A549 treated with Hydrocortisone at 1 μM for 4 hours (cell line): ENCODE measurements around the gene CLIC1. TPM values are rescaled to one million over a fixed set of nuclear protein-coding genes. Genes with fewer than 3 reads are reported as not detected.

ENCODE experiments used
- total RNA-seq: library from RNA; stranded (reverse); fragments of 200-300 nt; extraction: Qiagen RNA extraction; gene quantifications from 5 replicates; pipeline ENCODE4 v1.2.3, GENCODE V29; 2022

Gene CLIC1
- 475 to 491 TPM (median 481 TPM) in 5 replicates for total RNA-seq

DNA sequence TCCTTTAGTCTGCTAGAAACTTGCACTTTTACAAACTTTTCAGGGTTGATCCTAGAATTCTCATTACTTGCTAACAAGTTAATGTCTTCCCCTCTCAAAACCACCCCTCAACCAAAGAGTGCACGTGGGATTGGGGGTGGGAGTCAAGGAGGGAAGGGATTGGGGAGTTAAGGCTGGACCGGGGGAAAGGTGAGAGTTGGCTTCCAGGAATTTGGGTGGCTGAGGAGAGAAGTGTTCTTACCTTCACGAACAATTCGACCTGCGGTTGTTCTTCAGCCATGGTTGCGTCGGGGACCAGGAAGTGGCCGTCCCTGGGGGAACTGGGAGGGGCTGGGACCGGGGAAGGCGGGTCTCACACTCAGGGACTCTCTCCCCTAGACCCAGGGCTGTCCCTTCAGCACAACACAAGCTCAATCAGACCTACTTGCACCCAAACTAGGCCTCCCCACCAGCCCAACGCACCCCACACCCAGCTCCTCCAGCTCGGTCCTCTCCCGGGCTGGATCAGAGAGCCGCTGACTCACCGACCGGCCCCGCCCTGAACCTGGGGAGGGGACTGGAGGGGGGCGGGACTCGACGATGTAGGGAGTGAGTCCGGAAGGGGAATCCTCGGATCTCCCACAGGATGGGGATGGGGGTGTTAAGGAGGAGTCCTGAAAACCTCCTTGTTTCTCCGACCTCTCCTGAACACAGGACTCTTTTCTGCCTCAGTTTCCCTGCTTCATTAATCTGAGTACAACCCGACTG lies at the start of gene CLIC1:
Gene CLIC1, minus strand, starts transcription at position 510 of the 747 bp plus-strand sequence. Its CDS starts 230 bp downstream, at position 280.

DNA sequence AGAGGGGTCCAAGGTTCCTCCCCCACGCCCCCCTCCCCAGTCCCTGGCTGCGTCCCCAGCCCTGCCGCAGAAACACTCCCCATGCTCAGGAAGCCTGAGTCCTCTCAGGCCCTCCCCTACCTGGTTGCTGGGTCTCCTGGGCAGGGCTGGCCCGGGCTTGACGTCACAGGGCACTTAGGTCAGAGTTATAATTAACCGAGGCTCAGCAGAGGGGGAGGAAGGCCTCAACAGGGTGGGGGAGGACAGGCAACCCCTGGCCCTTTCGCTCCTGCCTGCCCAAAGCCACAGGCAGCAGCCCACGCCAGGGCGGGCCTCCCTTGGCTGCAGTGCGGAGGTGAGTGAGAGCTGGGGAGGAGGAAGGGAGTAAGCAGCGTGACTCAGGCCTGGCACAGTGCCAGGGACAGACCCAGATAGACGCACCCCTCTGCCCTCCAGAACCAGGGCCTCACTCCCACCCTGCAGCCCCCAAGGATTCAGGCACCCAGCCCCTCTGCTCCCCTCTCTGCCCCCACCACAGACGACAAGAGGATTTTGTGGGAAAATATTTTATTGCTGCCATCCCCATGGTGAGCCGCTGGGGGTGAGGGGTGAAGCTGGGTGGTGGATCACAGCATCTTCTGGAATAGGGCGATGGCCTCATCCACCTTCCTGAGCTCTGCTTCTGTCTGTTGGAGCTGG lies 40.8 kb upstream of the CLIC1 start, which contains the start of gene VWA7:
Gene VWA7, minus strand, starts transcription at position 340 of the 678 bp plus-strand sequence. CDS start 549 bp downstream, outside the sequence.

DNA sequence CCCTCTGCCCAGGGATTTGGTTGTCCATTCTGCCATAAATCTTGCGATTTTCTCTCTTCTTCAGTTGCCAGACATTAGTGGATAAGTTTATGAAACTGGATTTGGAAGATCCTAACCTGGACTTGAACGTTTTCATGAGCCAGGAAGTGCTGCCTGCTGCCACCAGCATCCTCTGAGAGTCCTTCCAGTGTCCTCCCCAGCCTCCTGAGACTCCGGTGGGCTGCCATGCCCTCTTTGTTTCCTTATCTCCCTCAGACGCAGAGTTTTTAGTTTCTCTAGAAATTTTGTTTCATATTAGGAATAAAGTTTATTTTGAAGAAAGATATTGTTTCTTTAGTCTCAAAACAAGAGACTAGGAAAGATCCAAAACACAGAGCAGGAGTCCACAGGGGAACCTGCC lies 26.0 kb upstream of the CLIC1 start, which contains the start of gene SAPCD1:
Gene SAPCD1, plus strand, starts transcription at position 301 of the 400 bp plus-strand sequence. CDS start 399 bp downstream, outside the sequence.

DNA sequence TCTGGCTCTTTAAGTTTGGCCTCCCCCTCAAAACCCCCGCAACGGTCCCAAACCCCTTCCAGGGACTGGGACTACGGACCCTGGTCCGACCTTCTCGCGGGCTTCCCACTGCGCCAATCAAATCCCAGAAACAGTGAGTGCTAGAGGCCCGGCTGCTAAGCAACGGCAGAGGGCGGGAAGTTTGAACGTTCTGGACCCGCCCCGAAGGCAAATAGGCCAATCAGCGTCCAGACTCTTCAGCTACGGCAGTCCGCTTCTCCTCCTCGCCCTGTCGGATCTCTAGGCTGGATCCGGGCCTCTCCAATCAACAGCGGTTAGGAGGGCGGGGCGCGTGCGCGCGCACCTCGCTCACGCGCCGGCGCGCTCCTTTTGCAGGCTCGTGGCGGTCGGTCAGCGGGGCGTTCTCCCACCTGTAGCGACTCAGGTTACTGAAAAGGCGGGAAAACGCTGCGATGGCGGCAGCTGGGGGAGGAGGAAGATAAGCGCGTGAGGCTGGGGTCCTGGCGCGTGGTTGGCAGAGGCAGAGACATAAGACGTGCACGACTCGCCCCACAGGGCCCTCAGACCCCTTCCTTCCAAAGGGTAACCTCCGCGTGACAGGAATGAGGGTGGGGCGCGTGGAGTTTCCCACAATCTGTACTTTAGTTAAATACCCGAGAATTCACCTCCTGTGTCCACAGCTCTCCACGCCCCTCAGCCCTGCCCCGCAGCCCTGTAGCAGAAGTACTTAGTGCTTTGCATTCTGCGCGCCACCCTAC lies 3.5 kb upstream of the CLIC1 start, which contains the start of gene MSH5:
Gene MSH5, plus strand, starts transcription at position 367 of the 758 bp plus-strand sequence. CDS start 462 bp downstream, outside the sequence.

DNA sequence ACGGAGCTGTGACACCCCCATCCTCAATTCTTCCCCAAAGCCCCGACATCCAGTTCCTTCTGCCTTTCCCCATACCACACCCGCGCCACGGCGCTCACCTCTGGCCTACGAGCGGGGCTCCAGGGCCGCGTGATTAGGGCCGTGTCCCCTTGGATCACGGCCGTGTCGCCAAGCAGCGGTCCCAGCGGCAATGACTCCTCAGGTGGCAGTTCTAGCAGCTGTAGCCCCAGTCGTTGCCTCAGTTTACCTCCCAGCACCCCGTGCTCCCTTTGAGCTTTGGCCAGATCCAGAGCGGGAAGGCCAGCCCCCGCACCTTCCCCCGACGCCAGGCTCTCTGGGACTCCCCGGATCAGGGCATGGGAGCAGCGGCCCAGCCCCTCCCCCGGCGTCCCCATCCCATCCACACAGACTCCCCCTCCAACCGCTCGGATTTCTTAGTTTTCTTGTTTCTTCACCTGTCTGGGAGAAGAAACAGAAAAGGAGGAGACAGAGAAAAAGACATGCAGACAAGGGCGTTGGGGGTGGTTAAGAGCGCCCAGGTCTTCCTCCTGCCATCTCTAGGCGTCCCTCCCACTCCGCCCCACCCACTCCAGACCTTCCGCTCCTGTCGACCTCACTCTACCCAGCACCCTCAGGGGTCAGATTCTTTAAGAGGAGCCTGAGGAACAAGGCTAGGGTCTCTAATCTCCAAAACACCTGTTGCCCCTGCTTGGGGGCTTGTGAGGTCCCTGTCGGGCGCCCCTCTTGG lies 7.4 kb downstream of the CLIC1 start, which contains the start of gene DDAH2:
Gene DDAH2, minus strand, starts transcription at position 533 of the 748 bp plus-strand sequence. Its CDS starts 138 bp downstream, at position 395.

DNA sequence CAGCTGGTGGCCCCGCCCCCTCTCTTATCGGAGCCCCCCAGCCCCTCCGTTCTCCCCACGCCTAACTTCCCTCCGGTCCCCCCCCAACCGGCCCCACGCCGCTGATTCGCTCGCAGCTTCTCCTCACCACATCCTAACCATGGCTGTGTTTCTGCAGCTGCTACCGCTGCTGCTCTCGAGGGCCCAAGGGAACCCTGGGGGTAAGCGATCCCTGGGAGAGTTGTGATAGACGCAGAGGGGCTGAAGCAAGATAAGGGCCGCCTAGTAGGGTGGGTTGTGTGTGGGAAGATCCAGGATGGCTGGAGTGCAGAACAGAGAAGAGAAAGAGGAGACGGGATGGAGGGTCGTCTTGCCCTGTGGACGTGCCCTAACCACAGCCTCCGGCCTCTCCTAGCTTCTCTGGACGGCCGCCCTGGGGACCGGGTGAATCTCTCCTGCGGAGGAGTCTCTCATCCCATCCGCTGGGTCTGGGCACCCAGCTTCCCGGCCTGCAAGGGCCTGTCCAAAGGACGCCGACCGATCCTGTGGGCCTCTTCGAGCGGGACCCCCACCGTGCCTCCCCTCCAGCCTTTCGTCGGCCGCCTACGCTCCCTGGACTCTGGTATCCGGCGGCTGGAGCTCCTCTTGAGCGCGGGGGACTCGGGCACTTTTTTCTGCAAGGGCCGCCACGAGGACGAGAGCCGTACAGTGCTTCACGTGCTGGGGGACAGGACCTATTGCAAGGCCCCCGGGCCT lies 12.9 kb downstream of the CLIC1 start, which contains the start of gene MPIG6B:
Gene MPIG6B, plus strand, starts transcription at position 129 of the 735 bp plus-strand sequence. Its CDS starts 11 bp downstream, at position 140.

DNA sequence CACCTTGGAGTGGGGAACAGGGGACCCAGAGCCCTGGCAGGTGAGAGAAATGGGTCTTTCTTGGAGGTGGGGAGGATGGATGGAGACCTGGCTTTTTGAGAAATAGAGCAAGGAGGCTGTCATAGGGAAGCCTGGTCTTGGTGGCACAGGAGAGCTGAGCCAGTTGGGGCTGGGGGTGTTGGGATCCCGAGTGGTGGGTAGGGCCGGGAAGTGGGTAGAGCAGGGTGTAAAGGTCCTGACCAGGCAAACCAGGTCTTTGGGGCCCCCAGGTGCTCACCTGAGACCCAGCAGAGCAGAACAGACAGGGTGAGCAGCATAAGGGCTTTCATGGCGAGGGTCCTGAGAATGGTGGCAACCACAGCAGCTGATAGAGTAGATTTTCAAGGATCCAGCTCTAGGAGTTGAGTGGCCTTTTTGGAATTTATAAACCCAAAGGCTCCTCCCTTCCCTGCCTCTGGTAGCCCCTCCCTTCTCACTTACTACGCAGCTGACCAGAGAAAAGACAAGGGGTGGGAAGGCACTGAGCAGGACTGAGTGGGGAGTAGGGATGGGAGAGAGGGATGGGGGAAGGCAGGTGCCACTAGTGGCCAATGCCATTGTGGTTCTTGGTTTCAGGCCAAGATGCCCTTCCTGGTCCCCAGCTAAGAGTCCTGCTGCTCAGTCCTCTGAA lies 14.8 kb downstream of the CLIC1 start, which contains the start of gene LY6G6C:
Gene LY6G6C, minus strand, starts transcription at position 396 of the 670 bp plus-strand sequence. Its CDS starts 67 bp downstream, at position 329.

DNA sequence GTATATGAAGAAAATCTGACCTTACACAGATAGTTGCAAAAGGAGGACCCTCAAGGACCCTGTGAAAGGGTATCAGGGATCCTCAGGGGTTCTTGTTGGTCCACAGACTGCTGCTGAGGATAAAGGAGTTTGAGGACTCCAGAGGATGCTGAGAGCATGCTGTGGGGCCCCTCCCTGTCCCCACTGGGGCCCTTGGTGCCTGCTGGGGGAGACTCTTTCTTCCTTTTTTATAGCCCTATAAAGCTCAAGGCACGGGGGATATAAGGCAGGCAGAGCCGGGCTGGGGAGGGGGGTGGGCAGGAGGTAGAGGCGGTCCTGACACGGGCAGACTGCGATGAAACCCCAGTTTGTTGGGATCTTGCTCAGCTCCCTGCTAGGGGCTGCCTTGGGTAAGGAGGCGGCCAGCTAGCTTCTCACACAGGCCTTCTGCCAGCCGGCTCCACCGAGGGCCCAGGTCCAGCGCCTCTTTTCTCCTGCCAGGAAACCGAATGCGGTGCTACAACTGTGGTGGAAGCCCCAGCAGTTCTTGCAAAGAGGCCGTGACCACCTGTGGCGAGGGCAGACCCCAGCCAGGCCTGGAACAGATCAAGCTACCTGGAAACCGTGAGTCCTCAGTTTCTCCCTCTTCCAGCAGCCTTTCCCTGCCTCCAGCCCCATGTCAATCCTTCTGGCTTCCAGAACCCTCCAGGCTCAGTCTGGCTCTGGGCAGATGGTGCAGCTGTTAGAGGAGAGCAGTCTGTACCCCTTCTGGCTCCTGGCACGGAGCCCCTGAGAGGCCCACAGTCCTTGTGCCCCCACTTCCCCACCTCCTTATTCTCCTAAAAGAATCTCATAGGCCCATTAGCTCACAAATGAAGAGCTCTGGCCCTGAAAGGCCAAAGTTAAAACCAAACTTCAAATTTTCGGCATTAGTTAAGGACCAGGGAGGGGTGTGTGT lies 21.0 kb downstream of the CLIC1 start, which contains the start of gene LY6G6D:
Gene LY6G6D, plus strand, starts transcription at position 327 of the 937 bp plus-strand sequence. Its CDS starts 8 bp downstream, at position 335.

DNA sequence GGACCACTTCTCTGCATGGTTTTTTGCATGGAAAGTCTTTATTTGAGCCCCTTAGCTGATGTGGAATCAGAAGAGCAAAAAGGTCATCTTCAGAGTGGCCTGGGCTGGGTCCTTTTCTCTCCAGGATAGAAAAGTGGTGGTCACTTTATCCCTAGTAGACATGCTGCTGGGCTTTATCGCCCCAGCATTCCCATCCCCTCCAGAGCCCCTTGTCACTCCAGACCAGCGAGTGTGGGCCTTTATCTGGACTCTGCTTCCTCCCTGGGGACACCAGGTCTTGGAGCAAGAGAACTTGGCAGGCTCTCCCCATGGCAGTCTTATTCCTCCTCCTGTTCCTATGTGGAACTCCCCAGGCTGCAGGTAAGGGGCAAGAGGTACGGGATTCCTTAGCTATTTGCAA lies 29.7 kb downstream of the CLIC1 start, which contains the start of gene LY6G6F:
Gene LY6G6F, plus strand, starts transcription at position 268 of the 400 bp plus-strand sequence. Its CDS starts 41 bp downstream, at position 309.

DNA sequence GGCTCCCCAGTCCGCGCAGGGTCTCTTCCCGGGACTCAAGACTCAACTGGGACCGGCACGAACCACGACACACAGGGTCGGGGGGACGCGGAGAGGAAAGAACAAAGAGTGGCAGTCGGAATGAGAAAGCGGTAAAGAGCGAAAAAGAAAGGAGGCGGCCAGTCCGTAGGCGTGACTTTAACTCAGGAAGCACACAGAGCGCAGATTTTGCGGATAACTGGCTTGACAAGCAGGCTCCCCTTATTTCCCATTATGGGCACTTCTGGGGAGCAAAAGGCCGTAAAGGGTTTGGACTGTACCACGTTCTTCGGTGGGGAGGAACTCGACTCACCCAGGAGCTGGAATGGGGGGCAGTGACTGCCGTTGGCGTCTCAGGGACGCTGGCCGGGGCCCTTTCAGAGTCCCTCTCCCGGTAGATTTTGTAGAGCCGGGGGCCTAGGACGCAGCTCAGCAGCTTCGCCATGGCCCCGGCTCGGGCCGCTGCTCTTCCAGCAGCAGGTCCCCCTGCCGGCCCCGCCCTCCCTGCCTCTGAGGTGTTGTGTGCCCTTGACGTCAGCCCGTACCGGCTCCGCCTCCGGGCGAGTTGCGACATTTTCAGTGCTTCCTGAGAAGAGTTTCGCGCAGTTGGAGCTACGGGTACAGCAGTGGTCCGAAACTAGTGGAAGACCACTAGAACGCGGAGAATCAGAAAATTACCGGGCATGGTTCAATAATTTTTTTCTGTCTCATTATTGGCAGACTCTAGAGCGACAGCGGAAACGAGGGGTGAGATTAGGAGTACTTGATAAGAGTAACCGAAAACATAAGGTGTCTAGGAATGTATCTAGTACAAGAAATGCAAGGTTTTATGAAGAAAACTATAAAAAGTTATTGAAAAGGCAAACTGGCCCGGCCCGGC lies 33.3 kb downstream of the CLIC1 start, which contains the start of gene ABHD16A:
Gene ABHD16A, minus strand, starts transcription at position 506 of the 898 bp plus-strand sequence. Its CDS starts 43 bp downstream, at position 463.

Other genes starting within 250 kb of the CLIC1 start
- gene MICB, start 238.4 kb downstream of the CLIC1 start, total RNA-seq = 6.1 to 7.7 TPM (median 7.3 TPM) in 5 replicates
- gene MCCD1, start 207.6 kb downstream of the CLIC1 start, total RNA-seq = not detected in 5 replicates
- 331 to 435 TPM (median 353 TPM) in 5 replicates for gene DDX39B, start 194.5 kb downstream of the CLIC1 start, total RNA-seq
- 0.46 to 0.93 TPM (median 0.67 TPM) in 5 replicates for gene ATP6V1G2, start 189.9 kb downstream of the CLIC1 start, total RNA-seq
- gene NFKBIL1, start 188.9 kb downstream of the CLIC1 start, total RNA-seq = 9.7 to 12.5 TPM (median 11.6 TPM) in 5 replicates
- 0.07 to 0.31 TPM (median 0.13 TPM) in 3 of 5 replicates, not detected in the others for gene LTA, start 164.2 kb downstream of the CLIC1 start, total RNA-seq
- 0.08 to 0.12 TPM in 2 of 5 replicates, not detected in the others for gene TNF, start 161.0 kb downstream of the CLIC1 start, total RNA-seq
- gene LTB, start 154.1 kb downstream of the CLIC1 start, total RNA-seq = 0.29 to 0.47 TPM (median 0.38 TPM) in 5 replicates
- gene LST1, start 150.3 kb downstream of the CLIC1 start, total RNA-seq = 0.37 TPM in 1 of 5 replicates, not detected in the others
- gene NCR3, start 143.5 kb downstream of the CLIC1 start, total RNA-seq = not detected in 5 replicates
- not detected in 5 replicates for gene AIF1, start 121.3 kb downstream of the CLIC1 start, total RNA-seq
- gene PRRC2A, start 115.8 kb downstream of the CLIC1 start, total RNA-seq = 76.6 to 89.9 TPM (median 84.4 TPM) in 5 replicates
- gene BAG6, start 83.9 kb downstream of the CLIC1 start, total RNA-seq = 129 to 143 TPM (median 133 TPM) in 5 replicates
- 2.9 to 3.8 TPM (median 3.4 TPM) in 5 replicates for gene APOM, start 80.6 kb downstream of the CLIC1 start, total RNA-seq
- gene C6orf47, start 75.8 kb downstream of the CLIC1 start, total RNA-seq = 10.1 to 14.9 TPM (median 12.4 TPM) in 5 replicates
- gene GPANK1, start 71.5 kb downstream of the CLIC1 start, total RNA-seq = 9.3 to 11.4 TPM (median 11.1 TPM) in 5 replicates
- 154 to 183 TPM (median 177 TPM) in 5 replicates for gene CSNK2B, start 70.5 kb downstream of the CLIC1 start, total RNA-seq
- gene LY6G5B, start 66.6 kb downstream of the CLIC1 start, total RNA-seq = 3.4 to 4.7 TPM (median 3.9 TPM) in 5 replicates
- 0.75 to 2.1 TPM (median 1.5 TPM) in 5 replicates for gene LY6G5C, start 55.5 kb downstream of the CLIC1 start, total RNA-seq
- 15.0 to 19.1 TPM (median 17.0 TPM) in 5 replicates for gene ABHD16A, start 33.2 kb downstream of the CLIC1 start, total RNA-seq
- gene LY6G6F, start 29.7 kb downstream of the CLIC1 start, total RNA-seq = not detected in 5 replicates
- not detected in 5 replicates for gene LY6G6D, start 21.2 kb downstream of the CLIC1 start, total RNA-seq
- gene LY6G6C, start 14.8 kb downstream of the CLIC1 start, total RNA-seq = 0.13 to 0.18 TPM in 2 of 5 replicates, not detected in the others
- gene MPIG6B, start 13.2 kb downstream of the CLIC1 start, total RNA-seq = not detected in 5 replicates
- gene DDAH2, start 7.2 kb downstream of the CLIC1 start, total RNA-seq = 25.9 to 32.1 TPM (median 29.2 TPM) in 5 replicates
- gene MSH5, start 3.5 kb upstream of the CLIC1 start, total RNA-seq = 10.7 to 15.7 TPM (median 13.4 TPM) in 5 replicates
- gene SAPCD1, start 26.1 kb upstream of the CLIC1 start, total RNA-seq = 2.6 to 4.9 TPM (median 3.2 TPM) in 5 replicates
- gene VWA7, start 40.8 kb upstream of the CLIC1 start, total RNA-seq = 1.1 to 1.7 TPM (median 1.5 TPM) in 5 replicates
- gene VARS1, start 59.2 kb upstream of the CLIC1 start, total RNA-seq = 52.1 to 61.7 TPM (median 54.3 TPM) in 5 replicates
- 42.7 to 66.2 TPM (median 59.0 TPM) in 5 replicates for gene LSM2, start 70.4 kb upstream of the CLIC1 start, total RNA-seq
- gene HSPA1L, start 78.8 kb upstream of the CLIC1 start, total RNA-seq = 1.2 to 2.0 TPM (median 1.6 TPM) in 5 replicates
- 162 to 234 TPM (median 205 TPM) in 5 replicates for gene HSPA1A, start 79.0 kb upstream of the CLIC1 start, total RNA-seq
- gene HSPA1B, start 91.2 kb upstream of the CLIC1 start, total RNA-seq = 110 to 176 TPM (median 161 TPM) in 5 replicates
- gene NEU1, start 126.3 kb upstream of the CLIC1 start, total RNA-seq = 25.7 to 32.9 TPM (median 26.4 TPM) in 5 replicates
- 0.03 to 0.14 TPM (median 0.06 TPM) in 4 of 5 replicates, not detected in the other for gene SLC44A4, start 142.5 kb upstream of the CLIC1 start, total RNA-seq
- gene EHMT2, start 161.2 kb upstream of the CLIC1 start, total RNA-seq = 25.1 to 29.7 TPM (median 26.0 TPM) in 5 replicates
- gene ZBTB12, start 165.6 kb upstream of the CLIC1 start, total RNA-seq = 3.3 to 4.2 TPM (median 3.9 TPM) in 5 replicates
- 0.17 to 0.46 TPM (median 0.38 TPM) in 5 replicates for gene C2, start 191.2 kb upstream of the CLIC1 start, total RNA-seq
- gene CFB, start 209.6 kb upstream of the CLIC1 start, total RNA-seq = 1.7 to 2.3 TPM (median 1.9 TPM) in 5 replicates
- gene NELFE, start 222.4 kb upstream of the CLIC1 start, total RNA-seq = 73.7 to 87.1 TPM (median 76.9 TPM) in 5 replicates
- gene SKIC2, start 222.6 kb upstream of the CLIC1 start, total RNA-seq = 21.3 to 24.7 TPM (median 23.3 TPM) in 5 replicates
- gene DXO, start 235.6 kb upstream of the CLIC1 start, total RNA-seq = 10.4 to 12.4 TPM (median 11.6 TPM) in 5 replicates
- 0.79 to 1.5 TPM (median 0.85 TPM) in 5 replicates for gene C4A, start 245.5 kb upstream of the CLIC1 start, total RNA-seq